ENCODE results near the gene DYNC1H1. TPM values are rescaled to one million over a fixed set of nuclear protein-coding genes. Genes with fewer than 3 reads are reported as not detected.

Gene DYNC1H1
- polyA plus RNA-seq, 1 donor (not counting 4 experiments of a cell fraction or from before 2014, with no cell fraction given), result 166 TPM

- peak; percentile 29 for FAIRE-seq
- Histone ChIP-seq H3K27me3 (ENCODE audit: control insufficient read depth, extremely low read depth, insufficient read depth, low read length) (no peaks in the 10 kb centered on the region), H3K79me2 (ENCODE audit: control insufficient read depth, insufficient read depth, low read length) (no peaks in the 10 kb centered on the region), H4K20me1 (ENCODE audit: control insufficient read depth, extremely low read depth, insufficient read depth, low read length) (no peaks in the 10 kb centered on the region), H3K36me3 (ENCODE audit: control insufficient read depth in 2 of 2, extremely low read depth in 1 of 2, insufficient read depth in 2 of 2, low read length in 2 of 2) (peaks cover 37 to 62% of the 10 kb centered on the region in 2 experiments), H3K9me3 (ENCODE audit: control insufficient read depth, low read depth, low read length) (no peaks in the 10 kb centered on the region), H3K9me1 (ENCODE audit: control insufficient read depth, extremely low read depth, insufficient read depth, low read length) (peaks cover 3% of the 10 kb centered on the region), H3K4me2 (ENCODE audit: control insufficient read depth, extremely low read depth, insufficient read depth, low read depth, low read length) (no peak overlapping the region), H3K9ac (ENCODE audit: control insufficient read depth, extremely low read depth, insufficient read depth, low read length) (no peak overlapping the region), H3K4me1 (ENCODE audit: control insufficient read depth, extremely low read depth, insufficient read depth, low read length) (peaks cover 16% of the 10 kb centered on the region), H3K27ac (ENCODE audit: control insufficient read depth, insufficient read depth, low read length) (no peak overlapping the region), H2AFZ (ENCODE audit: control insufficient read depth, low read length) (no peak overlapping the region), H3K4me3 (ENCODE audit: control insufficient read depth in 2 of 3, extremely low read depth in 1 of 3, insufficient read depth in 2 of 3, low read depth in 1 of 3, low read length in 3 of 3) (no peak overlapping the region)
- dilution Hi-C loops (cut with MboI; ENCODE audit: extremely low pct_ligation_motif_present, low sequenced_read_pairs), result no loop called here
- TF ChIP-seq EZH2 (IDR thresholded peaks at IDR 0.05; ENCODE audit: low read length) (no peak), CTCF (optimal IDR thresholded peaks at IDR 0.05 in 1 of 3, IDR thresholded peaks at IDR 0.05 in 1 of 3, conservative IDR thresholded peaks at IDR 0.05 in 1 of 3; ENCODE audit: extremely low read depth in 1 of 3, insufficient read depth in 2 of 3, low read length in 3 of 3) (no peak)
- DNase-seq (ENCODE audit: low read depth, low spot score), result no peak
Observed at GRCh38 chr14:102029956-102030355, 65.6 kb downstream of the DYNC1H1 start.

- H4K20me1 ChIP-seq (ENCODE audit: control insufficient read depth, extremely low read depth, insufficient read depth, low read length), result no peaks in the 10 kb centered on the region
- no peak overlapping the region for H3K9ac ChIP-seq (ENCODE audit: control insufficient read depth, extremely low read depth, insufficient read depth, low read length)
- no peaks in the 10 kb centered on the region for H3K9me1 ChIP-seq (ENCODE audit: control insufficient read depth, extremely low read depth, insufficient read depth, low read length)
- H3K9me3 ChIP-seq (ENCODE audit: control insufficient read depth, low read depth, low read length), result no peaks in the 10 kb centered on the region
- dilution Hi-C loops (cut with MboI; ENCODE audit: extremely low pct_ligation_motif_present, low sequenced_read_pairs), result no loop called here
- H3K27ac ChIP-seq (ENCODE audit: control insufficient read depth, insufficient read depth, low read length), result no peak overlapping the region
- no peaks in the 10 kb centered on the region for H3K27me3 ChIP-seq (ENCODE audit: control insufficient read depth, extremely low read depth, insufficient read depth, low read length)
- no peaks in the 10 kb centered on the region for H3K79me2 ChIP-seq (ENCODE audit: control insufficient read depth, insufficient read depth, low read length)
- no peak overlapping the region for H3K4me3 ChIP-seq (ENCODE audit: control insufficient read depth in 2 of 3, extremely low read depth in 1 of 3, insufficient read depth in 2 of 3, low read depth in 1 of 3, low read length in 3 of 3)
- DNase-seq (ENCODE audit: low read depth, low spot score) (no peak), FAIRE-seq (no peak)
- peaks cover 43 to 62% of the 10 kb centered on the region in 2 experiments for H3K36me3 ChIP-seq (ENCODE audit: control insufficient read depth in 2 of 2, extremely low read depth in 1 of 2, insufficient read depth in 2 of 2, low read length in 2 of 2)
- TF ChIP-seq EZH2 (IDR thresholded peaks at IDR 0.05; ENCODE audit: low read length) (no peak), CTCF (optimal IDR thresholded peaks at IDR 0.05 in 1 of 3, IDR thresholded peaks at IDR 0.05 in 1 of 3, conservative IDR thresholded peaks at IDR 0.05 in 1 of 3; ENCODE audit: extremely low read depth in 1 of 3, insufficient read depth in 2 of 3, low read length in 3 of 3) (no peak)
- peaks cover 10% of the 10 kb centered on the region for H3K4me1 ChIP-seq (ENCODE audit: control insufficient read depth, extremely low read depth, insufficient read depth, low read length)
- no peak overlapping the region for H3K4me2 ChIP-seq (ENCODE audit: control insufficient read depth, extremely low read depth, insufficient read depth, low read depth, low read length)
- H2AFZ ChIP-seq (ENCODE audit: control insufficient read depth, low read length), result no peak overlapping the region
Observed at GRCh38 chr14:102033241-102033640, 68.9 kb downstream of the DYNC1H1 start.
